WTC11 (cell line): ENCODE measurements around the gene WARS2. TPM values are rescaled to one million over a fixed set of nuclear protein-coding genes. Genes with fewer than 3 reads are reported as not detected.

Experiments used
- ATAC-seq: fragments of 200-7000 bp; cut with Tn5 transposase; 2 replicates; pipeline ENCODE4 v1.10.0; 2021; ENCODE audit warnings: mild to moderate bottlenecking, moderate library complexity
- CTCF ChIA-PET: fragments of 300-600 bp; sonication (Branson Sonifier 250); formaldehyde crosslinking; loops from one replicate; lab custom pipeline; 2021; ENCODE audit warnings: antibody characterized with exemption; lab: Charles Lee
- POLR2A ChIA-PET: fragments of 350-600 bp; sonication (Branson Sonifier 250); formaldehyde crosslinking; loops from one replicate; lab custom pipeline; 2021; ENCODE audit warnings: antibody characterized with exemption; lab: Charles Lee
- DNase-seq: peaks from one replicate; pipeline ENCODE4 v3.0.0; 2021; ENCODE audit warnings: low spot score
- H3K27ac Mint-ChIP-seq: 2 replicates; pipeline ENCODE4 v1.8.0; 2021; ENCODE audit warnings: mixed read lengths
- H3K27me3 Mint-ChIP-seq: 2 replicates; pipeline ENCODE4 v1.8.0; 2021; ENCODE audit warnings: low read depth, mild to moderate bottlenecking, moderate library complexity, mixed read lengths
- H3K36me3 Mint-ChIP-seq: 2 replicates; pipeline ENCODE4 v1.8.0; 2021; ENCODE audit warnings: mixed read lengths
- H3K4me1 Mint-ChIP-seq: 2 replicates; pipeline ENCODE4 v1.8.0; 2022; ENCODE audit warnings: mixed read lengths
- H3K4me3 Mint-ChIP-seq: 2 replicates; pipeline ENCODE4 v1.8.0; 2021; ENCODE audit warnings: mild to moderate bottlenecking, moderate library complexity, mixed read lengths
- H3K9me3 Mint-ChIP-seq: 2 replicates; pipeline ENCODE4 v1.8.0; 2021; ENCODE audit warnings: mixed read lengths
- CBFB ChIP-seq: sonication (generic); formaldehyde crosslinking; IDR thresholded peaks from 2 replicates; pipeline ENCODE4 v1.8.1; 2022; ENCODE audit warnings: mild to moderate bottlenecking, low read depth, missing genetic modification reagents
- ELF4 ChIP-seq: sonication (generic); formaldehyde crosslinking; IDR thresholded peaks from 2 replicates; pipeline ENCODE4 v1.8.1; 2022; ENCODE audit warnings: low read depth, mild to moderate bottlenecking, moderate library complexity, missing genetic modification reagents
- EMX1 ChIP-seq: fragments of 250-450 bp; sonication (Bioruptor Pico); IDR thresholded peaks from 2 replicates; pipeline ENCODE4 v1.8.0; 2021; ENCODE audit warnings: mild to moderate bottlenecking
- ESRRA ChIP-seq: sonication (generic); formaldehyde crosslinking; IDR thresholded peaks from 2 replicates; pipeline ENCODE4 v1.8.1; 2022; ENCODE audit warnings: mild to moderate bottlenecking, missing genetic modification reagents, borderline replicate concordance
- FOXJ3 ChIP-seq: sonication (generic); formaldehyde crosslinking; IDR thresholded peaks from 2 replicates; pipeline ENCODE4 v1.9.0; 2021; ENCODE audit warnings: missing genetic modification reagents, mild to moderate bottlenecking, borderline replicate concordance
- GTF2I ChIP-seq: fragments of 250-450 bp; sonication (Bioruptor Pico); conservative IDR thresholded peaks from 2 replicates; pipeline ENCODE4 v1.4.0; 2021; ENCODE audit warnings: mild to moderate bottlenecking
- IRF2 ChIP-seq: sonication (generic); formaldehyde crosslinking; IDR thresholded peaks from 2 replicates; pipeline ENCODE4 v1.8.0; 2022; ENCODE audit warnings: low read depth, missing genetic modification reagents, borderline replicate concordance
- KAT7 ChIP-seq: sonication (generic); formaldehyde crosslinking; IDR thresholded peaks from 2 replicates; pipeline ENCODE4 v1.8.1; 2023; ENCODE audit warnings: missing genetic modification reagents, mild to moderate bottlenecking, borderline replicate concordance
- MXD4 ChIP-seq: fragments of 250-450 bp; sonication (Bioruptor Pico); IDR thresholded peaks from 2 replicates; pipeline ENCODE4 v1.8.0; 2021; ENCODE audit warnings: mild to moderate bottlenecking, moderate library complexity, borderline replicate concordance
- MYBL2 ChIP-seq: sonication (generic); formaldehyde crosslinking; IDR thresholded peaks from 2 replicates; pipeline ENCODE4 v1.8.1; 2023; ENCODE audit warnings: mild to moderate bottlenecking, moderate library complexity, missing genetic modification reagents
- NFATC4 ChIP-seq: fragments of 250-450 bp; sonication (Bioruptor Pico); IDR thresholded peaks from 2 replicates; pipeline ENCODE4 v1.9.0; 2021; ENCODE audit warnings: mild to moderate bottlenecking
- RELA ChIP-seq: sonication (generic); formaldehyde crosslinking; IDR thresholded peaks from 2 replicates; pipeline ENCODE4 v1.8.1; 2022; ENCODE audit warnings: missing genetic modification reagents, mild to moderate bottlenecking, borderline replicate concordance
- RORB ChIP-seq: fragments of 250-450 bp; sonication (Bioruptor Pico); IDR thresholded peaks from 2 replicates; pipeline ENCODE4 v1.9.0; 2021; ENCODE audit warnings: mild to moderate bottlenecking
- SMAD3 ChIP-seq: sonication (generic); formaldehyde crosslinking; IDR thresholded peaks from 2 replicates; pipeline ENCODE4 v1.8.0; 2022; ENCODE audit warnings: missing genetic modification reagents, mild to moderate bottlenecking, borderline replicate concordance
- SP1 ChIP-seq: sonication (generic); formaldehyde crosslinking; conservative IDR thresholded peaks from 2 replicates; pipeline ENCODE4 v1.8.1; 2022; ENCODE audit warnings: missing genetic modification reagents
- TCF7 ChIP-seq: sonication (generic); formaldehyde crosslinking; IDR thresholded peaks from 2 replicates; pipeline ENCODE4 v1.8.0; 2022; ENCODE audit warnings: mild to moderate bottlenecking, low read depth, missing genetic modification reagents, moderate library complexity
- ZBTB21 ChIP-seq: sonication (generic); formaldehyde crosslinking; IDR thresholded peaks from 2 replicates; pipeline ENCODE4 v1.8.1; 2023; ENCODE audit warnings: mild to moderate bottlenecking, missing genetic modification reagents, borderline replicate concordance
- ZNF121 ChIP-seq: sonication (generic); formaldehyde crosslinking; IDR thresholded peaks from 2 replicates; pipeline ENCODE4 v1.8.0; 2023; ENCODE audit warnings: missing genetic modification reagents
- total RNA-seq: library from RNA; stranded (reverse); gene quantifications from 3 replicates; pipeline ENCODE4 v1.2.3, GENCODE V29; 2021
- TF ChIP-seq, protein P1 (sequence below): sonication (generic); formaldehyde crosslinking; IDR thresholded peaks from 2 replicates; pipeline ENCODE4 v1.8.1; 2023; ENCODE audit warnings: mild to moderate bottlenecking, missing genetic modification reagents
- TF ChIP-seq, protein P2 (sequence below): sonication (generic); formaldehyde crosslinking; IDR thresholded peaks from 2 replicates; pipeline ENCODE4 v1.8.1; 2023; ENCODE audit warnings: mild to moderate bottlenecking, missing genetic modification reagents, moderate library complexity
- TF ChIP-seq, protein P3 (sequence below): sonication (generic); formaldehyde crosslinking; IDR thresholded peaks from 2 replicates; pipeline ENCODE4 v1.8.1; 2022; ENCODE audit warnings: mild to moderate bottlenecking, moderate library complexity, missing genetic modification reagents
- TF ChIP-seq, protein P4 (sequence below): sonication (generic); formaldehyde crosslinking; IDR thresholded peaks from 2 replicates; pipeline ENCODE4 v1.8.1; 2022; ENCODE audit warnings: mild to moderate bottlenecking, missing genetic modification reagents, moderate library complexity, borderline replicate concordance
- TF ChIP-seq, protein P5 (sequence below): sonication (generic); formaldehyde crosslinking; IDR thresholded peaks from 2 replicates; pipeline ENCODE4 v1.8.1; 2022; ENCODE audit warnings: missing genetic modification reagents, borderline replicate concordance
- TF ChIP-seq, protein P6 (sequence below): sonication (generic); formaldehyde crosslinking; IDR thresholded peaks from 2 replicates; pipeline ENCODE4 v1.8.1; 2023; ENCODE audit warnings: mild to moderate bottlenecking, missing genetic modification reagents

Gene WARS2
- total RNA-seq, 1 experiment from 2014 or later = 9.3 TPM

DNA sequence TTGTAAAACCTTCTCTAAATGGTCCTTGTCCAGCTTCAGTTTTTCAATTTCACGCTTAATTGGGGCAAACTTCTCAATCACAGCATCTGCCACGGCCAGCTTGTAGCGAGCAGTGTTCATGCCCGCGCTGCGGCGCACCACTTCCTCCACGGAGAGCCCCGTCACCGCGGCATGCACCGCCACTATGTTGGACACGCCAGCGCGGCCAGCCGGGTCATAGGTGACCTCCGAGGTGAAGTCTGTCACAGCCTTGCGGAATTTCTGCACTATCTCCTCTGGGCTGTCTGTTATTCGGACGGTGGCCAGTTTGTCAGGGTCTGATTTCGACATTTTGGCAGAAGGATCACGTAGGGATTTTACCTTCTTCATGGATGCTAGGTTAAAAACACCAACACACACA, 107.5 kb downstream of the WARS2 start (continued):
- no peak for TF ChIP-seq KAT7 (CRISPR knock-in tag)

DNA sequence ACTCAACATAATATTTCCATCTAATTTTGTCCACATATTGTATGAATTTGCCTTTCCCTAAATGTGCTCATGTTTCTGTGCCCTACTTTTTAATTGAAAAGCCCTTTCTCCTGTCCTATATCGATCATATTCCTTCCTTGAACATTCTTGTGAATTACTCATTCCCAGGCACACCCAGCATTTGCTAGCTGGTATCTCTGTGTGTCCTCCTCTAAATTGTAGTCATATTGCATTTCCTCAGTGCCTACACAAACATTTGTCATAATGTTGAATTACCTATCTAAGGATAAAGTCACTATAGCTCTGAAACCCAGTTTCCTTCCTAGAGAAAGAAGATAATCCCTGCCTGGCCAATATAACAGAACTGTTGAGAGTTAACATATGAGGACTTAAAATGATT, 112.7 kb downstream of the WARS2 start:
- Mint-ChIP-seq H3K27me3 (peaks cover 4% of the 10 kb centered on the region; the same call in 1 of the 2 replicates), H3K27ac (no peak overlapping the region), H3K9me3 (peaks cover 3% of the 10 kb centered on the region), H3K4me1 (no peaks in the 10 kb centered on the region), H3K4me3 (no peak overlapping the region), H3K36me3 (peaks cover 3% of the 10 kb centered on the region; the same call in 1 of the 2 replicates)
- ChIA-PET POLR2A (no interaction called here), CTCF (no interaction called here)
- no peak for DNase-seq
- ATAC-seq = no peak
- TF ChIP-seq ESRRA (CRISPR knock-in tag) = no peak
- no peak for TF ChIP-seq ZBTB21 (CRISPR knock-in tag)
- TF ChIP-seq, protein P1, sequence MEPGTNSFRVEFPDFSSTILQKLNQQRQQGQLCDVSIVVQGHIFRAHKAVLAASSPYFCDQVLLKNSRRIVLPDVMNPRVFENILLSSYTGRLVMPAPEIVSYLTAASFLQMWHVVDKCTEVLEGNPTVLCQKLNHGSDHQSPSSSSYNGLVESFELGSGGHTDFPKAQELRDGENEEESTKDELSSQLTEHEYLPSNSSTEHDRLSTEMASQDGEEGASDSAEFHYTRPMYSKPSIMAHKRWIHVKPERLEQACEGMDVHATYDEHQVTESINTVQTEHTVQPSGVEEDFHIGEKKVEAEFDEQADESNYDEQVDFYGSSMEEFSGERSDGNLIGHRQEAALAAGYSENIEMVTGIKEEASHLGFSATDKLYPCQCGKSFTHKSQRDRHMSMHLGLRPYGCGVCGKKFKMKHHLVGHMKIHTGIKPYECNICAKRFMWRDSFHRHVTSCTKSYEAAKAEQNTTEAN = no peak
- no peak for TF ChIP-seq RELA (CRISPR knock-in tag)
- TF ChIP-seq, protein P2, sequence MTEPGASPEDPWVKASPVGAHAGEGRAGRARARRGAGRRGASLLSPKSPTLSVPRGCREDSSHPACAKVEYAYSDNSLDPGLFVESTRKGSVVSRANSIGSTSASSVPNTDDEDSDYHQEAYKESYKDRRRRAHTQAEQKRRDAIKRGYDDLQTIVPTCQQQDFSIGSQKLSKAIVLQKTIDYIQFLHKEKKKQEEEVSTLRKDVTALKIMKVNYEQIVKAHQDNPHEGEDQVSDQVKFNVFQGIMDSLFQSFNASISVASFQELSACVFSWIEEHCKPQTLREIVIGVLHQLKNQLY (CRISPR knock-in tag) = no peak
- TF ChIP-seq, protein P3, sequence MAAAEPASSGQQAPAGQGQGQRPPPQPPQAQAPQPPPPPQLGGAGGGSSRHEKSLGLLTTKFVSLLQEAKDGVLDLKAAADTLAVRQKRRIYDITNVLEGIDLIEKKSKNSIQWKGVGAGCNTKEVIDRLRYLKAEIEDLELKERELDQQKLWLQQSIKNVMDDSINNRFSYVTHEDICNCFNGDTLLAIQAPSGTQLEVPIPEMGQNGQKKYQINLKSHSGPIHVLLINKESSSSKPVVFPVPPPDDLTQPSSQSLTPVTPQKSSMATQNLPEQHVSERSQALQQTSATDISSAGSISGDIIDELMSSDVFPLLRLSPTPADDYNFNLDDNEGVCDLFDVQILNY (CRISPR knock-in tag) = no peak
- TF ChIP-seq CBFB (CRISPR knock-in tag) = no peak
- no peak for TF ChIP-seq FOXJ3 (CRISPR knock-in tag)
- TF ChIP-seq, protein P4, sequence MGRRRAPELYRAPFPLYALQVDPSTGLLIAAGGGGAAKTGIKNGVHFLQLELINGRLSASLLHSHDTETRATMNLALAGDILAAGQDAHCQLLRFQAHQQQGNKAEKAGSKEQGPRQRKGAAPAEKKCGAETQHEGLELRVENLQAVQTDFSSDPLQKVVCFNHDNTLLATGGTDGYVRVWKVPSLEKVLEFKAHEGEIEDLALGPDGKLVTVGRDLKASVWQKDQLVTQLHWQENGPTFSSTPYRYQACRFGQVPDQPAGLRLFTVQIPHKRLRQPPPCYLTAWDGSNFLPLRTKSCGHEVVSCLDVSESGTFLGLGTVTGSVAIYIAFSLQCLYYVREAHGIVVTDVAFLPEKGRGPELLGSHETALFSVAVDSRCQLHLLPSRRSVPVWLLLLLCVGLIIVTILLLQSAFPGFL = no peak
- TF ChIP-seq, protein P5, sequence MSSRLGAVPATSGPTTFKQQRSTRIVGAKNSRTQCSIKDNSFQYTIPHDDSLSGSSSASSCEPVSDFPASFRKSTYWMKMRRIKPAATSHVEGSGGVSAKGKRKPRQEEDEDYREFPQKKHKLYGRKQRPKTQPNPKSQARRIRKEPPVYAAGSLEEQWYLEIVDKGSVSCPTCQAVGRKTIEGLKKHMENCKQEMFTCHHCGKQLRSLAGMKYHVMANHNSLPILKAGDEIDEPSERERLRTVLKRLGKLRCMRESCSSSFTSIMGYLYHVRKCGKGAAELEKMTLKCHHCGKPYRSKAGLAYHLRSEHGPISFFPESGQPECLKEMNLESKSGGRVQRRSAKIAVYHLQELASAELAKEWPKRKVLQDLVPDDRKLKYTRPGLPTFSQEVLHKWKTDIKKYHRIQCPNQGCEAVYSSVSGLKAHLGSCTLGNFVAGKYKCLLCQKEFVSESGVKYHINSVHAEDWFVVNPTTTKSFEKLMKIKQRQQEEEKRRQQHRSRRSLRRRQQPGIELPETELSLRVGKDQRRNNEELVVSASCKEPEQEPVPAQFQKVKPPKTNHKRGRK (CRISPR knock-in tag) = no peak
- TF ChIP-seq EMX1 (CRISPR knock-in tag) = no peak
- TF ChIP-seq MYBL2 (CRISPR knock-in tag) = no peak
- no peak for TF ChIP-seq IRF2 (CRISPR knock-in tag)
- no peak for TF ChIP-seq ELF4 (CRISPR knock-in tag)

DNA sequence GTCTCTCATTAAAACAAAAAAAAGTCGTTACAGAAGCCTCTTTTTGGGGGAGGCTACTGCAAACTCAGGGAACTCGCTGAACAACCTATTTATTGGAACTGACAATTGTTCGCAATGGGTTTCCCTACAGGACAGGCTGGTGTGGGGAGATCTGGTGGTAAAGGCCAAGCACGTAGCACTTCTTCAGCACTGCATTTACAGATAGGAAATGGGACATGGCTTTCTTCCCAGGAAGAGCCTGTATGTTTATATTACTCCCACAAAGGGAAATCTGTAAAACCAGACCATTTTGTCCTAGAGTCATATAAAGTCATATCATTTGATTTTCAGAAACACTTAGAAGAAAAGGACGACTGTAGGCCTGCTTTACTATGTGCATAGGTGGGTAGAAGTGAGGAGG, 113.5 kb downstream of the WARS2 start:
- POLR2A ChIA-PET = no interaction called here
- Mint-ChIP-seq H3K4me3 (no peak overlapping the region), H3K36me3 (peaks cover 3% of the 10 kb centered on the region; the same call in 1 of the 2 replicates), H3K27me3 (peaks cover 4% of the 10 kb centered on the region; the same call in 1 of the 2 replicates), H3K9me3 (peaks cover 5% of the 10 kb centered on the region)
- DNase-seq = no peak
- no peak for ATAC-seq
- TF ChIP-seq, protein P6, sequence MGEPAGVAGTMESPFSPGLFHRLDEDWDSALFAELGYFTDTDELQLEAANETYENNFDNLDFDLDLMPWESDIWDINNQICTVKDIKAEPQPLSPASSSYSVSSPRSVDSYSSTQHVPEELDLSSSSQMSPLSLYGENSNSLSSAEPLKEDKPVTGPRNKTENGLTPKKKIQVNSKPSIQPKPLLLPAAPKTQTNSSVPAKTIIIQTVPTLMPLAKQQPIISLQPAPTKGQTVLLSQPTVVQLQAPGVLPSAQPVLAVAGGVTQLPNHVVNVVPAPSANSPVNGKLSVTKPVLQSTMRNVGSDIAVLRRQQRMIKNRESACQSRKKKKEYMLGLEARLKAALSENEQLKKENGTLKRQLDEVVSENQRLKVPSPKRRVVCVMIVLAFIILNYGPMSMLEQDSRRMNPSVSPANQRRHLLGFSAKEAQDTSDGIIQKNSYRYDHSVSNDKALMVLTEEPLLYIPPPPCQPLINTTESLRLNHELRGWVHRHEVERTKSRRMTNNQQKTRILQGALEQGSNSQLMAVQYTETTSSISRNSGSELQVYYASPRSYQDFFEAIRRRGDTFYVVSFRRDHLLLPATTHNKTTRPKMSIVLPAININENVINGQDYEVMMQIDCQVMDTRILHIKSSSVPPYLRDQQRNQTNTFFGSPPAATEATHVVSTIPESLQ (CRISPR knock-in tag) = no peak
- TF ChIP-seq RORB (CRISPR knock-in tag) (no peak), SP1 (CRISPR knock-in tag) (no peak), SMAD3 (CRISPR knock-in tag) (no peak), GTF2I (no peak), MXD4 (no peak), TCF7 (no peak), ZNF121 (CRISPR knock-in tag) (no peak), NFATC4 (no peak), MYBL2 (CRISPR knock-in tag) (no peak)
- TF ChIP-seq, all 79 proteins: peak for 0
- CTCF ChIA-PET = no interaction called here
- H3K27ac Mint-ChIP-seq = no peak overlapping the region
- H3K4me1 Mint-ChIP-seq = no peaks in the 10 kb centered on the region
